ENCODE data around the gene EYA3.

The EYA3 gene

DNA sequence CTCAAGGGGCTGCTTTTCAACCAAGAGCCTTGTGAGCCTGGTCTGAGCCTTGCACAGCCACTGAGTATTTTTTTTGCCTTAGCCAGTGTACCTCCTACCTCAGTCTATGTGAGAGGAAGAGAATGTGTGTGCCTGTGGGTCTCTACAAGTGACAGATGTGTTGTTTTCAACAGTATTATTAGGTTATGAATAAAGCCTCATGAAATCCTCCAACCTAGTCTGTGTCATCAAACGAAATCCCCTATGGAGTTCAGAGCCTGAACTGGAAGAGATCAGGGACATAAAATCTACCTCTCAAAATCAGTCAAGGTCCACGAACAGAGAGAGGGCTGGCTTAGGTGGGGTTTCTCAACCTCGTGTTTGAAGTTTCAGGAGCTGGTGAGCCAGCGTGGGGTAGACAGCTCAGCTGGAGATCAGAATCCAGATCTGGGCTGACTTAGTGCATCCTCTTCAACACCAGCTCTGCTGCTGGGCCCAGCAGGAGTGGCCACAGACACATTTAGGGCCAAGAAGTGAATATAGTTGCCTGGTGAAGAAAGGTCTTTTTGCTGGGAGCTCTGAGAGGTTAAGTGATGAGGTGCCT lies 120.4 kb downstream of the EYA3 start:
- DNase-seq (ENCODE audit: low read depth): no peak

GRCh38 chr1:27967106-27967883 lies 121.1 kb downstream of the EYA3 start:
- no peak for DNase-seq (ENCODE audit: low read depth)

GRCh38 chr1:27966402-27967105 lies 121.9 kb downstream of the EYA3 start:
- no peak for DNase-seq (ENCODE audit: low read depth)

DNA sequence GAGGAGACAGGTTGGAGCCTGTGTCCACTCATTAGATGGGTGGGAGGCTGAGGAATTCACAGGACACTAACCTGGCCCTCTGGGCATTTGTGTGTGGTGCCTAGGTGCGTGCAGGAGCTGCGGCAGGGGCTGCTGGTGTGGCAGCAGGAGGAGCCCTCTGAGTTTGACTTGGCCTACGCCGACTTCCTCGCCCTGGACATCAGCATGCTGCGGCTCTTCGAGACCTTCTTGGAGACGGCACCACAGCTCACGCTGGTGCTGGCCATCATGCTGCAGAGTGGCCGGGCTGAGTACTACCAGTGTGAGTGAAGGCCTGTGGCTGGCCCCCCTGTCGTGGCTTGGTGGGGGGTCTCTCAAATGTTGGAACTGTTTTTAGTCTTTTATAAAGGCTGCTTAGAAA lies 125.0 kb downstream of the EYA3 start:
- no peak for DNase-seq (ENCODE audit: low read depth)

- no peak for DNase-seq (ENCODE audit: low read depth)
Observed at GRCh38 chr1:27961646-27962221, 126.7 kb downstream of the EYA3 start.

DNA sequence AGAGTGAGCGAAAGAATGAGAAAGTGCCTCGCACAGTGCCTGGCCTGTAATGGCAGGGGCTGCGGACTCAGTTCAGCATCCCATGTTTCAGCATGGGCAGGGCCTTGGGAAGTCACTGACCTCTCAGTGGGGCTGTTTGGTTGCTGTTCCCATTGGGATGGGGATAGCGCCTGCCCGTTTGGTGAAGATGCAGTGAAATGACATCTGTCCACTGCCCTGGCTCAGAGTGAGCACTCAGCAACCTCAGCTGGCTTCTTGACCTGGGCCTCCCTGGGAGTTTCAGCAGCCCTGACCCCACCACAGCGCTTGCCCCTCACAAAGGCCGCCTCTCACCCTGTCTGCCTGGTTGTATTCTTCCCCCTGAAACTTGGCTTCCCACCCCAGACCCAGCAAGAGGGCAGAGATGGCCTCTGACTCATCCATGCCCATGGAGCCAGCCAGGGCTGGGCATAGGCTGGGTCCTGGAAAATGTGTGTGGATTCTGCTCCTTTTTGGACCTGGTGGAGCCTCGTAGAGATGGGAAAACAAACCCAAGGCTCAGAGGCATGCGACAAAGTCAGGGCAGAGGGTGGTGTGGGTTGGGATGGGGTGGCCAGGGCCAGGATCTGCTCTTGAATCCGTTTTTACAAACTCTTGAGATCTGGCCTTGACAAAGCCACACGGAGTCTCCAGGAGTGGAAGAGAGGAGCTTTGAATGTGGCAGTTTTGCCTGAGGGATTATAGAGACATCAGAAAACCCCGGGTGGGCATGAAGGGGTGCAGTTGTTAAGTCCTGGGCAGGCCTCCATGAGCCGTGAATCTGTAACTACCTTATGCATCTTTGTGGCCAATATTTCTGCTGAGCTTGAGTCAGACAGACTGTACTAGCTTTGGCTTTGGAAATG lies 127.4 kb downstream of the EYA3 start:
- DNase-seq (ENCODE audit: low read depth): no peak

DNA sequence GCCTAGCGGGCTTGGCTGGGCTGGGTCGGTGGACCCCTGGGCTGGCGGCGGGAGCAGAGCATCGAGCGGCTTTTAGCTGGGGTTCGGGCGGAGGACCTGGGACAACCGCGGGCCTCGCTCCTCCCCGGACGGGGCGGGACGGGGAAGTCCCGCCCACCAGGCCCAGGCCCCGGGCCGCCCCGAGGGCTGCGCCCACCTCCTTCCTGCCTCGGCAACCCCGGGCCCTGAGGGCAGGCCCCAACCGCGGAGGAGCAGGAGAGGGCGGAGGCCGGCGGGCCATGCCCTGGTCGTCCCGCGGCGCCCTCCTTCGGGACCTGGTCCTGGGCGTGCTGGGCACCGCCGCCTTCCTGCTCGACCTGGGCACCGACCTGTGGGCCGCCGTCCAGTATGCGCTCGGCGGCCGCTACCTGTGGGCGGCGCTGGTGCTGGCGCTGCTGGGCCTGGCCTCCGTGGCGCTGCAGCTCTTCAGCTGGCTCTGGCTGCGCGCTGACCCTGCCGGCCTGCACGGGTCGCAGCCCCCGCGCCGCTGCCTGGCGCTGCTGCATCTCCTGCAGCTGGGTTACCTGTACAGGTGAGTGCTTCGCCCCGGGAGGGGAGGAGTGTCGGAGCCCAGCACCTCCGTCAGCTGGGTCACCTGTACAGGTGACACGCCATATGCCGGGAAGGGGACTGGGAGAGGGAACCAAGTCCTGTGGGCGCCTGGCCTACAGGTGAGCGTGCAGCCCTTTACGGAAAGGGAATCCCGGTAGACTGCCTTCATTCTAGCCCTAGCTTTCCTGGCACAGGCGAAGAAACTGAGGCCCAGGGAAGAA lies 128.4 kb downstream of the EYA3 start, which contains the start of gene XKR8:
XKR8 (plus strand) TSS at position 182 of the 812 bp plus-strand sequence; CDS start at position 279, 97 bp downstream.
- peak; percentile 79 for DNase-seq (ENCODE audit: low read depth)

GRCh38 chr1:27958513-27958912 lies 129.9 kb downstream of the EYA3 start:
- DNase-seq (ENCODE audit: low read depth): no peak

- DNase-seq (ENCODE audit: low read depth): no peak
Observed at GRCh38 chr1:27957655-27958054, 130.8 kb downstream of the EYA3 start.

GRCh38 chr1:27956761-27957160 lies 131.6 kb downstream of the EYA3 start:
- no peak for DNase-seq (ENCODE audit: low read depth)

- DNase-seq (ENCODE audit: low read depth): no peak
Observed at GRCh38 chr1:27955076-27955475, 133.3 kb downstream of the EYA3 start.

GRCh38 chr1:27954186-27954585 lies 134.2 kb downstream of the EYA3 start:
- DNase-seq (ENCODE audit: low read depth): no peak

GRCh38 chr1:27952147-27952546 lies 136.3 kb downstream of the EYA3 start:
- DNase-seq (ENCODE audit: low read depth): no peak

DNA sequence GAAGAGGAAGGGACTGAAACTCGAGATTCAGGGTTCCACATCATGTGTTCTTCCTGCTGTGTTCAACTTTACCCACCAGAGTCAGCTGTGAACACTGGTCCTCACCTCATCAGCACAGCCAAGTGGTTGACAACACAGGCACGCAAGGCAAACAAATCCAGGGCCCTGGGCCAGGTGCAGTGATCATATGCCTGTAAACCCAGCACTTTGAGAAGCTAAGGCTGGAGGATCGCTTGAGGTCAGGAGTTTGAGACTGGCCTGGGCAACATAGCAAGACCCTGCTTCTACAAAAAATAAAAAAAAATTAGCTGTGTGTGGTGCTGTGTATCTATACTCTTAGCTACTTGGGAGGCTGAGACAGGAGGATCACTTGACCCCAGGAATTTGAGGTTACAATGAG lies 137.0 kb downstream of the EYA3 start:
- no peak for DNase-seq (ENCODE audit: low read depth)

GRCh38 chr1:27949027-27949426 lies 139.4 kb downstream of the EYA3 start:
- no peak for DNase-seq (ENCODE audit: low read depth)

GRCh38 chr1:27945020-27945419 lies 143.4 kb downstream of the EYA3 start:
- no peak for DNase-seq (ENCODE audit: low read depth)

DNA sequence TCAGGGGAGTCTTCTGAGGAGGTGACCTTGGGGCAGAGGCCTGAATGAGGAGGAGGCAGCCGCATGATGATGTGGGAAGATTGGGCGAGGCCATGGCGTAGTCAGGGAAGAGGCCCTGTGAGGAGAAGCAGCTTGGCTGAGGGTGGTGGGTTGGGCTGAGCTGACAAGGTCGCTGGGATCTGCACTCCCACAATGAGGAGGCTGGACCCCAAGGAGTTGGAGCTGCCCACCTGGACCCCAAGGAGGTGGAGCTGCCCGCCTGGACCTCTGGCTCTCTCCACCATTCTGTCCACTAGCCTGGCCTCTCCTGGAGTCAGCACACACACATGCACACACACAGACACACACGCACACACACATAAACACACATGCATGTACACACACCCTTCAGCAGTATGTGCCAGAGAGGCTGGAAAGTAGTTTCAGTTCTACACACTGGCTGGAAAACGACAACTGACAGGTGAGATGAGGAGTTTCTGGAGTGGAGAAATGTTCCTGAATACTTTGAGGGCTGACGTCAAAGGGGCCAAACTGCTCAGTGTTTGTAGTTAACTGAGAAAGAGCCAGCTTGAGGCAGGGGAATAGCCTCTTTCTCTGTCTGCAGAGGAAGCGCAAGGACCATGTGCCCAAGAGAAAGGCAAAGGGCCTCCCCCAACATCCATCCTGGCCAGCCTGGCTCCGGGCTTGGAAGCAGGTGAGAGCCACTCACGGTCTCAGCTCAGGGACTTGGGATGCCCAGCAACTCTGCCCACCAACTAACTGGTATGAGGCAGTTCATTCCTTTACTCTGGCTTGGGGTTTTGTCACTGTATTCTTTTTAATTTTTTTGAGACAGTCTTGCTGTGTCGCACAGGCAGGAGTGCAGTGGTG lies 146.5 kb downstream of the EYA3 start:
- DNase-seq (ENCODE audit: low read depth): no peak

DNA sequence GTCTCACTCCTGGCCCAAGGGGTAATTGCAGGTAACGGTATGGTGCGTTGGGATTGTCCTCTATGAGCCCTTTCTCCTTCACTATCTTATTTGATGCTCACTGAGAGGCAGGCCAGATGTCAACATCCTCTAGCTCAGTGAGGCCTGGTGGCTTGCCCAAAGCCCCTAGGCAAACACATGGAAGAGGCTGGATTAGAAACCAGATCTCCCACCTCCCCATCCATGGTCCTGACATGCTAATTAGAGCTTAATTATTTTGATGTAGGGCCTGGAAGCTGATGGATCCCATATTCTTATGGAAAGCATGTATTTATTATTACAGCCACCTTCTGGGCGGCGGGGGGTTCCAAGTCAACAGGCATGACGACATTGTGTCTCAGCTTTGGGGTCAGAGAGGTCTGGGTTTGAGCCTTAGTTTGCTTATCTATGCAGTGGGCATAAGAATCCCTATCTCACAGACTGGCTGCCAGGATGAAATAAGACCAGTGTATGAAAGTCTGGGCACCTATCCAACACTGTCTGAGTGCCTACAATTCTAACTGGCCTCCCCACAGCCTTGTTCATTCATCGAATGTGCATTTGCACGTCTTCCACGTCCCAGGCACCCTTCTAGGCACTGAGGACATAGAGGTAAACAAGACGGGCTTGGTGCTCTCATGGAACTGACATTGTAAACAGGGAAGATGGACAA lies 147.4 kb downstream of the EYA3 start:
- DNase-seq (ENCODE audit: low read depth): no peak

DNA sequence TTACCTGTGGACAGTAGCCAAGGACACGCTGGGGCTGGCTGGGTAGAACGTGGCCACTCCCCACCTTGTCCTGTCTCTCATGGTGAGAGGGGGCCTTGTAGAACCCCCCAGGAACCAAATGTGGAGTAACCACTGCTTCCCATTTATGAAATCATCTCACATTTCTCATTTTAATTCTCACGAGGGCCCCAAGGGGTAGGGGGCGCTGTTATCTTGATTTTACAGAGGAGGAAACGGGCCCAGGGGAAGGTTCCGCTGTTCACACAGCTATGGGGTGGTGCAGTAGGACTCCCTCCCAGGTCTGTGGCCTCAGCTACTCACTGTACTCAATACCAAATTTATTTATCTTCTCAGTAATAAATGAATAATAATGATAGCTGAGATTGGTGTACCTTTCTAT lies 148.1 kb downstream of the EYA3 start:
- peak; percentile 70 for DNase-seq (ENCODE audit: low read depth)

Data from stimulated activated CD4-positive, alpha-beta T cell treated with anti-CD3 and anti-CD28 coated beads, Interleukin-2, amount 100 ng/mL, for 4 hours (primary cell).